H1 (cell line): ENCODE measurements around the gene PTPRH. TPM values are rescaled to one million over a fixed set of nuclear protein-coding genes. Genes with fewer than 3 reads are reported as not detected.
A peak's percentile ranks its signal among the peaks of the same experiment; 100 is the strongest.

Source experiments
- CTCF ChIA-PET: fragments of 300-600 bp; sonication (Branson Sonifier 250); formaldehyde crosslinking; loops from one replicate; lab custom pipeline; 2021; ENCODE audit not compliant: partially characterized antibody; lab: Charles Lee
- POLR2A ChIA-PET: fragments of 300-600 bp; sonication (Branson Sonifier 250); formaldehyde crosslinking; loops from one replicate; lab custom pipeline; 2021; ENCODE audit warnings: inconsistent platforms; ENCODE audit not compliant: partially characterized antibody; lab: Charles Lee
- DNase-seq, 2 experiments: peaks; one replicate each; pipeline versions ENCODE4 v3.0.0 to v3.0.0-alpha.2; 2010 to 2022; ENCODE audit warnings: low spot score in 2 of 2, low read depth in 1 of 2, mixed read lengths in 1 of 2
- FAIRE-seq: peaks from 2 replicates; lab custom pipeline; 2011; peaks lifted over from hg19 to GRCh38; lab: Jason Lieb, UNC
- H2AFZ ChIP-seq: 2 replicates; pipeline ENCODE4 v1.8.1; 2012; ENCODE audit warnings: low read length, inconsistent platforms
- H2AK5ac ChIP-seq: 2 replicates; pipeline ENCODE4 v1.6.1; 2013; ENCODE audit warnings: low read depth, low read length
- H2BK120ac ChIP-seq: replicated peaks from 2 replicates; pipeline ENCODE3; 2013; ENCODE audit warnings: low read depth, low read length, inconsistent platforms
- H2BK12ac ChIP-seq: 2 replicates; pipeline ENCODE4 v1.6.1; 2013; ENCODE audit warnings: low read depth, low read length
- H2BK15ac ChIP-seq: 2 replicates; pipeline ENCODE4 v1.6.1; 2013; ENCODE audit warnings: low read length
- H2BK20ac ChIP-seq: 2 replicates; pipeline ENCODE4 v1.6.1; 2013; ENCODE audit warnings: low read length
- H2BK5ac ChIP-seq: 2 replicates; pipeline ENCODE4 v1.6.1; 2013; ENCODE audit warnings: low read depth, low read length
- H3K14ac ChIP-seq: 2 replicates; pipeline ENCODE4 v1.6.1; 2013; ENCODE audit warnings: inconsistent platforms; ENCODE audit not compliant: insufficient read length
- H3K18ac ChIP-seq: 2 replicates; pipeline ENCODE4 v1.6.1; 2013; ENCODE audit warnings: low read length; ENCODE audit errors: extremely low read depth
- H3K23ac ChIP-seq: 2 replicates; pipeline ENCODE4 v1.6.1; 2013; ENCODE audit warnings: inconsistent platforms; ENCODE audit not compliant: insufficient read length
- H3K23me2 ChIP-seq: 2 replicates; pipeline ENCODE4 v1.6.1; 2013; ENCODE audit warnings: low read depth, low read length
- H3K27ac ChIP-seq: 2 replicates; pipeline ENCODE4 v1.6.1; 2011; ENCODE audit warnings: low read depth, low read length, inconsistent platforms
- H3K27me3 ChIP-seq, 4 experiments: replicated peaks in 1 of 4; 1 replicate in 1 of 4; 2 replicates in 3 of 4; pipeline versions ENCODE4 v1.6.1 to v1.8.1; 2011 to 2013; ENCODE audit warnings: low read length in 3 of 4, mild to moderate bottlenecking in 3 of 4, inconsistent platforms in 2 of 4, mixed read lengths in 2 of 4, moderate library complexity in 1 of 4; ENCODE audit not compliant: control insufficient read depth in 3 of 4, insufficient read depth in 3 of 4; ENCODE audit errors: extremely low read depth in 1 of 4
- H3K36me3 ChIP-seq, 4 experiments: 2 replicates each; pipeline versions ENCODE4 v1.6.1 to v1.8.1; 2011 to 2013; ENCODE audit warnings: mild to moderate bottlenecking in 4 of 4, low read length in 3 of 4, moderate library complexity in 2 of 4, control low read depth in 1 of 4, inconsistent platforms in 1 of 4; ENCODE audit not compliant: insufficient read depth in 4 of 4, control insufficient read depth in 2 of 4
- H3K4ac ChIP-seq: replicated peaks from 2 replicates; pipeline ENCODE3; 2013; ENCODE audit warnings: low read length, low read depth, mixed read lengths, inconsistent platforms; ENCODE audit not compliant: insufficient read length
- H3K4me1 ChIP-seq, 4 experiments: replicated peaks in 1 of 4; 1 replicate in 1 of 4; 2 replicates in 3 of 4; pipeline versions ENCODE4 v1.6.1 to v1.8.1; 2011 to 2013; ENCODE audit warnings: low read length in 3 of 4, inconsistent platforms in 2 of 4, mixed read lengths in 1 of 4; ENCODE audit not compliant: insufficient read depth in 4 of 4, control insufficient read depth in 3 of 4
- H3K4me2 ChIP-seq, 2 experiments: 2 replicates each; pipeline versions ENCODE4 v1.6.1 to v1.8.1; 2011 to 2013; ENCODE audit warnings: low read depth in 2 of 2, low read length in 2 of 2, control low read depth in 1 of 2, inconsistent platforms in 1 of 2, mild to moderate bottlenecking in 1 of 2; ENCODE audit not compliant: insufficient read depth in 1 of 2
- H3K4me3 ChIP-seq, 4 experiments: fragments of 200-600, 300-600 bp in 1 of 4; sonication (generic), shearing (Covaris generic), sonication (Bioruptor Twin) in 1 of 4; 2 replicates each; pipeline versions ENCODE4 v1.5.1 to v1.8.1; 2011 to 2016; ENCODE audit warnings: low read length in 4 of 4, low read depth in 3 of 4, control low read depth in 2 of 4, inconsistent platforms in 2 of 4, mild to moderate bottlenecking in 2 of 4, mixed read lengths in 1 of 4, moderate library complexity in 1 of 4; ENCODE audit not compliant: insufficient read depth in 2 of 4; ENCODE audit errors: extremely low read depth in 1 of 4
- H3K56ac ChIP-seq: replicated peaks from 2 replicates; pipeline ENCODE3; 2013; ENCODE audit warnings: low read depth, mild to moderate bottlenecking, mixed read lengths, low read length, inconsistent platforms; ENCODE audit not compliant: insufficient read length
- H3K79me1 ChIP-seq: 2 replicates; pipeline ENCODE4 v1.6.1; 2013; ENCODE audit warnings: low read depth, low read length, control low read depth
- H3K79me2 ChIP-seq, 2 experiments: 2 replicates each; pipeline versions ENCODE4 v1.6.1 to v1.8.1; 2012 to 2013; ENCODE audit warnings: low read length in 2 of 2, mild to moderate bottlenecking in 2 of 2, inconsistent platforms in 1 of 2; ENCODE audit not compliant: insufficient read depth in 2 of 2, control insufficient read depth in 1 of 2
- H3K9ac ChIP-seq, 4 experiments: replicated peaks in 1 of 4; 1 replicate in 1 of 4; 2 replicates in 3 of 4; pipeline versions ENCODE4 v1.6.1 to v1.8.1; 2011 to 2013; ENCODE audit warnings: low read depth in 3 of 4, low read length in 3 of 4, control low read depth in 2 of 4, mild to moderate bottlenecking in 2 of 4, moderate library complexity in 2 of 4, inconsistent platforms in 1 of 4; ENCODE audit errors: extremely low read depth in 1 of 4
- H3K9me3 ChIP-seq, 2 experiments: 2 replicates each; pipeline versions ENCODE4 v1.6.1 to v1.8.1; 2012 to 2013; ENCODE audit warnings: mild to moderate bottlenecking in 2 of 2, moderate library complexity in 2 of 2, control low read depth in 1 of 2, inconsistent platforms in 1 of 2, low read depth in 1 of 2, low read length in 1 of 2, mixed read lengths in 1 of 2; ENCODE audit not compliant: insufficient read depth in 2 of 2
- H4K20me1 ChIP-seq, 2 experiments: replicated peaks in 1 of 2; 2 replicates each; pipeline versions ENCODE3 to v1.8.1; 2011 to 2013; ENCODE audit warnings: inconsistent platforms in 2 of 2, low read length in 2 of 2, mild to moderate bottlenecking in 1 of 2; ENCODE audit not compliant: insufficient read depth in 2 of 2, control insufficient read depth in 1 of 2
- H4K5ac ChIP-seq: 2 replicates; pipeline ENCODE4 v1.6.1; 2013; ENCODE audit warnings: low read length, low read depth, mixed read lengths, inconsistent platforms; ENCODE audit not compliant: insufficient read length
- H4K8ac ChIP-seq: 2 replicates; pipeline ENCODE4 v1.8.0; 2013; ENCODE audit warnings: mild to moderate bottlenecking, moderate library complexity, low read length, inconsistent platforms; ENCODE audit not compliant: insufficient read depth; ENCODE audit errors: extremely low read depth
- H4K91ac ChIP-seq: replicated peaks from 2 replicates; pipeline ENCODE3; 2013; ENCODE audit warnings: low read length, mixed read lengths, inconsistent platforms; ENCODE audit not compliant: insufficient read length
- ASH2L ChIP-seq: fragments of 200-600, 300-600 bp; sonication (generic); IDR thresholded peaks from one replicate; pipeline ENCODE4 v1.7.1; 2017; ENCODE audit warnings: low read length
- CREB1 ChIP-seq: IDR thresholded peaks from 2 replicates; pipeline ENCODE4 v1.6.1; 2012; ENCODE audit warnings: inconsistent platforms
- PHF8 ChIP-seq: fragments of 200-600 bp; sonication (generic); conservative IDR thresholded peaks from 2 replicates; pipeline ENCODE4 v1.7.1; 2012; ENCODE audit warnings: low read depth, mild to moderate bottlenecking, inconsistent platforms, low read length, moderate library complexity
- POLR2A ChIP-seq, 2 experiments: IDR thresholded peaks; 1 replicate in 1 of 2; 2 replicates in 1 of 2; pipeline ENCODE4 v1.6.1; 2011; ENCODE audit warnings: low read depth in 2 of 2, low read length in 2 of 2, mild to moderate bottlenecking in 2 of 2; ENCODE audit errors: control extremely low read depth in 1 of 2
- SIN3A ChIP-seq, 2 experiments: IDR thresholded peaks in 1 of 2; conservative IDR thresholded peaks in 1 of 2; 2 replicates each; pipeline ENCODE4 v1.6.1; 2011 to 2012; ENCODE audit warnings: low read length in 2 of 2, improper control_type of control experiment in 1 of 2, low read depth in 1 of 2, mild to moderate bottlenecking in 1 of 2
- TAF1 ChIP-seq: IDR thresholded peaks from 2 replicates; pipeline ENCODE4 v1.6.1; 2011; ENCODE audit warnings: mild to moderate bottlenecking, low read depth, low read length
- TCF12 ChIP-seq: IDR thresholded peaks from 2 replicates; pipeline ENCODE4 v1.6.1; 2011; ENCODE audit warnings: low read depth, mild to moderate bottlenecking, low read length
- USF2 ChIP-seq: IDR thresholded peaks from 2 replicates; pipeline ENCODE4 v1.6.1; 2011; ENCODE audit warnings: low read length, improper control_type of control experiment
- WGBS, 2 experiments: shearing (Covaris generic) in 1 of 2; methylation state at CpG; one replicate each; pipeline versions ENCODE4 v1.1.6 to v1.1.7; 2013 to 2015; ENCODE audit warnings: low lambda C conversion rate in 2 of 2, mixed read lengths in 2 of 2, inconsistent platforms in 1 of 2, low coverage in 1 of 2, missing lambda C conversion rate in 1 of 2; ENCODE audit not compliant: insufficient replicate concordance in 2 of 2, insufficient coverage in 1 of 2, insufficient read length in 1 of 2; ENCODE audit errors: extremely low coverage in 1 of 2, missing lambda C conversion rate in 1 of 2; 5-methylcytosine and 5-hydroxymethylcytosine counted together
- polyA plus RNA-seq, 7 experiments: library from polyadenylated mRNA; depleted of rRNA in 3 of 7; stranded (reverse) in 5 of 7; unstranded in 2 of 7; fragments of >200 nt in 5 of 7; fragments of 200-250 nt in 2 of 7; gene quantifications; 1 replicate in 5 of 7; 2 replicates in 1 of 7; 4 replicates in 1 of 7; pipeline versions ENCODE4 v1.2.1 to v1.2.3, GENCODE V29; 2011 to 2013; ENCODE audit warnings: missing spikeins in 2 of 7, mixed read lengths in 2 of 7
- total RNA-seq: library from RNA; stranded (reverse); fragmentation: NEBNext Ultra II Directional; extraction: Animal tissue kit (Norgen Biotek cat#: 25700); gene quantifications from 2 replicates; pipeline ENCODE4 v1.2.1, GENCODE V29; 2021

PTPRH gene
- total and polyA plus RNA-seq, 2 of the 8 experiments (the other 6 are each of a cell fraction or from before 2014, with no cell fraction given) = 0.30 to 0.39 TPM

DNA sequence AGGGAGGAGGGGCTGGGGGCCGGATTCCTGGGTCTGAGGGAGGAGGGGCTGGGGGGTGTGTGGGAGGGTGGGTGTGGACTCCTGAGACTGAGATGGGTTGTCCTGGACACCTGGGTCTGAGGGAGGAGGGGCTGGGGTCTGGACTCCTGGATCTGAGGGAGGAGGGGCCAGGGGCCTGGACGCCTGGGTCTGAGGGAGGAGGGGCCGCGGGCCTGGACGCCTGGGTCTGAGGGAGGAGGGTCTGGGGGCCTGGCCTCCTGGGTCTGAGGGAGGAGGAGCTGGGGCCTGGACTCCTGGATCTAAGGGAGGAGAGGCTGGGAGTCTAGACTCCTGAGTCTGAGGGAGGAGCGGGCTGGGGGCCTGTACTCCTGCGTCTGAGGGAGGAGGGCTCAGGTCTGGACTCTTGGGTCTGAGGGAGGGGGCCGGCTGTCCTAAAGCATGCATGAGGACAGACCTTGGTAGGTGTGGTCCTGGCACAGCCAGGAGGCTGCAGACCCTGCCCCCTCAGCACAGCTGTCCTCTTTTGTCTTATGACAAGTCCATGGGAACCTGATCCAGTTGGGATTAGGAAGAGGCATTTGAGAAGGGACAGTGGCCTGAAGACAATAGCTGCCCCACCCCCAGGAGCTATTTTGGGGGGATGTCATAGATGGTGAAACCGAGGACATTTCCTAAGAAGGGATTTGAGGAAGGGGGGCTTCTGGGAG, 61.6 kb downstream of the PTPRH start:
- no peak for FAIRE-seq
- WGBS, 2 experiments = 44% methylated on average over 2 of the region's 9 CpGs; no CpG with 5 or more reads in 1 of the 2 experiments
- H2AK5ac ChIP-seq = peak overlapping the region; percentile 60; the same call in 1 of the 2 replicates
- peak in 1 of 2 experiments; percentile 55 for DNase-seq
- peaks cover 6 to 24% (median 13%) of the 10 kb centered on the region in 4 experiments for H3K4me1 ChIP-seq
- H2BK120ac ChIP-seq = peak overlapping the region; percentile 43
- ChIA-PET POLR2A (interaction anchor here (0.6 to 2.9 kb wide), 17 partner anchors 9 to 261 kb away, joined by 3 to 19 read pairs (median 4); partner anchors contain the start of genes HSPBP1, PPP1R12C, TNNI3 and UBE2S), CTCF (interaction anchor here (0.6 to 3.4 kb wide), 11 partner anchors 9 to 154 kb away, joined by 3 to 40 read pairs (median 5); partner anchors contain the start of genes DNAAF3 and TNNI3)
- peak overlapping the region; percentile 51 for H4K91ac ChIP-seq
- H3K27me3 ChIP-seq = no peaks in the 10 kb centered on the region
- peak overlapping the region in 1 of 4 experiments; percentile 83; a peak in 2 of 8 replicates for H3K4me3 ChIP-seq
- peaks cover 0 to 4% of the 10 kb centered on the region in 2 experiments; a peak in 1 of 4 replicates for H3K9me3 ChIP-seq
- H2BK20ac ChIP-seq = no peak overlapping the region
- peak overlapping the region; percentile 78; the same call in 1 of the 2 replicates for H3K18ac ChIP-seq
- H3K56ac ChIP-seq = no peak overlapping the region
- H3K4ac ChIP-seq = no peak overlapping the region
- peak overlapping the region; percentile 58 to 70 for H3K4me2 ChIP-seq
- no peak overlapping the region for H2BK15ac ChIP-seq
- no peaks in the 10 kb centered on the region for H4K20me1 ChIP-seq
- no peak overlapping the region for H3K27ac ChIP-seq
- no peak overlapping the region for H4K5ac ChIP-seq
- TF ChIP-seq SIN3A (conservative IDR thresholded peaks at IDR 0.05 in 1 of 2, IDR thresholded peaks at IDR 0.05 in 1 of 2; ENCODE audit: low read depth in 1 of 2, low read length in 2 of 2) (peak; percentile 75 to 82; a peak in 2 of 4 replicates), PHF8 (no peak), TCF12 (peak; percentile 45; the same call in 1 of the 2 replicates), ASH2L (no peak), POLR2A (IDR thresholded peaks at IDR 0.05; ENCODE audit: control extremely low read depth in 1 of 2, low read depth in 2 of 2, low read length in 2 of 2) (0 out of 3 replicates have a peak, but pooled peaks of 1 of the 2 experiments have one; percentile 20), CREB1 (no peak; the same call in 1 of the 2 replicates), TAF1 (no peak), USF2 (no peak)
- TF ChIP-seq, all 59 proteins: peak for 3
- Histone ChIP-seq H3K79me2 (no peaks in the 10 kb centered on the region), H3K79me1 (no peaks in the 10 kb centered on the region), H2AFZ (no peak overlapping the region), H3K36me3 (peaks cover 0 to 5% (median 3%) of the 10 kb centered on the region in 4 experiments; a peak in 2 of 8 replicates), H4K8ac (no peak overlapping the region), H3K9ac (no peak overlapping the region), H2BK5ac (peak overlapping the region; percentile 71), H3K23me2 (peaks cover 7% of the 10 kb centered on the region; the same call in 1 of the 2 replicates), H3K14ac (no peak overlapping the region), H2BK12ac (0 out of 2 replicates have a peak overlapping the region, but pooled peaks have one; percentile 43), H3K23ac (no peak overlapping the region)
